ENCODE results near the gene ZNF561.

Gene ZNF561

GRCh38 chr19:9645472-9645871 is 24.4 kb upstream of the ZNF561 start:
- TF ChIP-seq EZH2phosphoT487 (IDR thresholded peaks at IDR 0.05; ENCODE audit: borderline replicate concordance) (no peak), CTCF (conservative IDR thresholded peaks at IDR 0.05; ENCODE audit: low read length) (peak; percentile 21; the same call in 1 of the 2 replicates)
- Histone ChIP-seq H3K9me2 (replicated peaks; ENCODE audit: low read depth, low read length) (no peaks in the 10 kb centered on the region), H3F3A (ENCODE audit: low read depth) (no peaks in the 10 kb centered on the region), H3K4me2 (ENCODE audit: low read depth, low read length, poor library complexity, severe bottlenecking) (no peak overlapping the region), H3K4me3 (ENCODE audit: low read length, poor library complexity, severe bottlenecking) (no peak overlapping the region), H3K36me3 (ENCODE audit: insufficient read depth, low read length) (0 out of 2 replicates have a peak, but pooled peaks cover 3% of the 10 kb centered on the region), H2AFZ (ENCODE audit: low read length) (no peak overlapping the region), H3K4me1 (ENCODE audit: insufficient read depth, low read length, poor library complexity, severe bottlenecking) (no peaks in the 10 kb centered on the region), H3K9ac (ENCODE audit: low read depth, low read length, poor library complexity, severe bottlenecking) (no peak overlapping the region), H3K79me2 (ENCODE audit: insufficient read depth, low read length) (no peaks in the 10 kb centered on the region), H4K20me1 (ENCODE audit: insufficient read depth, low read length, poor library complexity, severe bottlenecking) (no peaks in the 10 kb centered on the region), H3K9me3 (ENCODE audit: insufficient read depth, low read depth, low read length) (no peaks in the 10 kb centered on the region), H3K27me3 (ENCODE audit: insufficient read depth, low read length, poor library complexity, severe bottlenecking) (no peaks in the 10 kb centered on the region)

- no peak overlapping the region for H2AFZ ChIP-seq (ENCODE audit: low read length)
- H3K4me2 ChIP-seq (ENCODE audit: low read depth, low read length, poor library complexity, severe bottlenecking): no peak overlapping the region
- H3K27me3 ChIP-seq (ENCODE audit: insufficient read depth, low read length, poor library complexity, severe bottlenecking): no peaks in the 10 kb centered on the region
- no peaks in the 10 kb centered on the region for H3F3A ChIP-seq (ENCODE audit: low read depth)
- no peaks in the 10 kb centered on the region for H3K79me2 ChIP-seq (ENCODE audit: insufficient read depth, low read length)
- no peak overlapping the region for H3K4me3 ChIP-seq (ENCODE audit: low read length, poor library complexity, severe bottlenecking)
- no peak overlapping the region for H3K9ac ChIP-seq (ENCODE audit: low read depth, low read length, poor library complexity, severe bottlenecking)
- TF ChIP-seq EZH2phosphoT487 (IDR thresholded peaks at IDR 0.05; ENCODE audit: borderline replicate concordance) (no peak), CTCF (conservative IDR thresholded peaks at IDR 0.05; ENCODE audit: low read length) (no peak)
- H3K4me1 ChIP-seq (ENCODE audit: insufficient read depth, low read length, poor library complexity, severe bottlenecking): no peaks in the 10 kb centered on the region
- H3K36me3 ChIP-seq (ENCODE audit: insufficient read depth, low read length): 0 out of 2 replicates have a peak, but pooled peaks cover 3% of the 10 kb centered on the region
- no peaks in the 10 kb centered on the region for H4K20me1 ChIP-seq (ENCODE audit: insufficient read depth, low read length, poor library complexity, severe bottlenecking)
- H3K9me2 ChIP-seq (replicated peaks; ENCODE audit: low read depth, low read length): no peaks in the 10 kb centered on the region
- no peaks in the 10 kb centered on the region for H3K9me3 ChIP-seq (ENCODE audit: insufficient read depth, low read depth, low read length)
Measured at GRCh38 chr19:9644472-9644871, 23.4 kb upstream of the ZNF561 start.

GRCh38 chr19:9641810-9642209 is 20.8 kb upstream of the ZNF561 start:
- no peak overlapping the region for H2AFZ ChIP-seq (ENCODE audit: low read length)
- TF ChIP-seq CTCF (conservative IDR thresholded peaks at IDR 0.05; ENCODE audit: low read length) (no peak), EZH2phosphoT487 (IDR thresholded peaks at IDR 0.05; ENCODE audit: borderline replicate concordance) (no peak)
- H3K4me2 ChIP-seq (ENCODE audit: low read depth, low read length, poor library complexity, severe bottlenecking): no peak overlapping the region
- H3K27me3 ChIP-seq (ENCODE audit: insufficient read depth, low read length, poor library complexity, severe bottlenecking): no peaks in the 10 kb centered on the region
- no peak overlapping the region for H3K9ac ChIP-seq (ENCODE audit: low read depth, low read length, poor library complexity, severe bottlenecking)
- no peaks in the 10 kb centered on the region for H3F3A ChIP-seq (ENCODE audit: low read depth)
- no peaks in the 10 kb centered on the region for H3K79me2 ChIP-seq (ENCODE audit: insufficient read depth, low read length)
- H3K9me3 ChIP-seq (ENCODE audit: insufficient read depth, low read depth, low read length): no peaks in the 10 kb centered on the region
- no peaks in the 10 kb centered on the region for H3K9me2 ChIP-seq (replicated peaks; ENCODE audit: low read depth, low read length)
- no peaks in the 10 kb centered on the region for H3K4me1 ChIP-seq (ENCODE audit: insufficient read depth, low read length, poor library complexity, severe bottlenecking)
- no peaks in the 10 kb centered on the region for H3K36me3 ChIP-seq (ENCODE audit: insufficient read depth, low read length)
- no peaks in the 10 kb centered on the region for H4K20me1 ChIP-seq (ENCODE audit: insufficient read depth, low read length, poor library complexity, severe bottlenecking)
- H3K4me3 ChIP-seq (ENCODE audit: low read length, poor library complexity, severe bottlenecking): no peak overlapping the region
